MV-4-11 (cell line): ENCODE data around the gene C12orf76.
"Not testable (repeated sequence)": the region's sequence is repeated elsewhere in the genome, so short reads cannot be mapped to it uniquely, and the experiment has no call there.

ENCODE experiments used
- DNase-seq: peaks from one replicate; lab custom pipeline; 2025; lab: John Stamatoyannopoulos, UW

The C12orf76 gene

GRCh38 chr12:110062241-110062640, 13.9 kb upstream of the C12orf76 start:
- no peak for DNase-seq

- no peak for DNase-seq
Observed at GRCh38 chr12:110059651-110060000, 11.3 kb upstream of the C12orf76 start.

- DNase-seq: no peak
Observed at GRCh38 chr12:110058875-110059615, 10.7 kb upstream of the C12orf76 start.

- not testable (repeated sequence) for DNase-seq
Observed at GRCh38 chr12:110056643-110057042, 8.3 kb upstream of the C12orf76 start.

GRCh38 chr12:110055375-110056352, 7.3 kb upstream of the C12orf76 start:
- peak; percentile 30 for DNase-seq

- peak; percentile 10 for DNase-seq
Observed at GRCh38 chr12:110050927-110051326, 2.6 kb upstream of the C12orf76 start.

GRCh38 chr12:110049666-110050065, 1.3 kb upstream of the C12orf76 start:
- DNase-seq: not testable (repeated sequence)

- peak; percentile 57 for DNase-seq
Observed at GRCh38 chr12:110049034-110049433, 712 bp upstream of the C12orf76 start.

GRCh38 chr12:110047297-110047940, 903 bp downstream of the C12orf76 start:
- DNase-seq: no peak

- peak; percentile 69 for DNase-seq
Observed at GRCh38 chr12:110046451-110047187, 1.7 kb downstream of the C12orf76 start.

GRCh38 chr12:110042264-110042663, 6.1 kb downstream of the C12orf76 start:
- no peak for DNase-seq

GRCh38 chr12:110039085-110039807, 9.1 kb downstream of the C12orf76 start:
- no peak for DNase-seq

GRCh38 chr12:110038741-110039084, 9.6 kb downstream of the C12orf76 start:
- DNase-seq: no peak

- DNase-seq: no peak
Observed at GRCh38 chr12:110037315-110037714, 11.0 kb downstream of the C12orf76 start.

GRCh38 chr12:110035534-110036104, 12.7 kb downstream of the C12orf76 start:
- DNase-seq: no peak

GRCh38 chr12:110033888-110034287, 14.4 kb downstream of the C12orf76 start:
- DNase-seq: no peak

- no peak for DNase-seq
Observed at GRCh38 chr12:110029290-110029815, 19.0 kb downstream of the C12orf76 start.

GRCh38 chr12:110028323-110028722, 20.0 kb downstream of the C12orf76 start:
- DNase-seq: no peak

- DNase-seq: no peak
Observed at GRCh38 chr12:110024051-110024450, 24.3 kb downstream of the C12orf76 start.
